Cardiac muscle cell (in vitro differentiated cells and primary cell): ENCODE results near the gene FAM25G. TPM values are rescaled to one million over a fixed set of nuclear protein-coding genes. Genes with fewer than 3 reads are reported as not detected.

Source experiments
- DNase-seq, 2 donors: peaks; one replicate each; pipeline versions ENCODE4 v3.0.0 to v3.0.0-alpha.2; 2010 to 2017; ENCODE audit warnings: low read depth in 1 of 2, low spot score in 1 of 2
- H3K27ac ChIP-seq: fragments of 200-600 bp; sonication (generic); 2 replicates; pipeline ENCODE4 v1.5.1; 2016
- H3K27me3 ChIP-seq: fragments of 200-600 bp; sonication (generic); 2 replicates; pipeline ENCODE4 v1.6.0; 2016; ENCODE audit warnings: control low read depth
- H3K36me3 ChIP-seq: fragments of 200-600 bp; sonication (generic); 2 replicates; pipeline ENCODE4 v1.5.1; 2016; ENCODE audit warnings: control low read depth
- H3K4me1 ChIP-seq: fragments of 200-600 bp; sonication (generic); 2 replicates; pipeline ENCODE4 v1.8.1; 2017; ENCODE audit warnings: low read depth, mild to moderate bottlenecking, mixed run types
- H3K4me3 ChIP-seq: fragments of 200-600 bp; sonication (generic); 2 replicates; pipeline ENCODE4 v1.5.1; 2016; ENCODE audit warnings: mild to moderate bottlenecking
- H3K9me3 ChIP-seq: fragments of 200-600 bp; sonication (generic); 2 replicates; pipeline ENCODE4 v1.5.1; 2017; ENCODE audit warnings: low read depth, mild to moderate bottlenecking, control low read depth
- polyA plus RNA-seq: library from polyadenylated mRNA; unstranded; fragments of >200 nt; fragmentation: Nextera tagmentation; extraction: Ambion mirVana; gene quantifications from 2 replicates; pipeline ENCODE4 v1.2.1, GENCODE V29; 2016
- total RNA-seq: library from RNA; depleted of rRNA; stranded (reverse); fragments of >200 nt; gene quantifications from 2 replicates; pipeline ENCODE4 v1.2.3, GENCODE V29; 2016
- TF ChIP-seq, protein P1 (sequence below): IDR thresholded peaks from 2 replicates; pipeline ENCODE4 v1.5.1; 2012; ENCODE audit warnings: low read depth, mild to moderate bottlenecking, low read length

FAM25G gene
- total and polyA plus RNA-seq, 2 experiments from 2014 or later: not detected

DNA sequence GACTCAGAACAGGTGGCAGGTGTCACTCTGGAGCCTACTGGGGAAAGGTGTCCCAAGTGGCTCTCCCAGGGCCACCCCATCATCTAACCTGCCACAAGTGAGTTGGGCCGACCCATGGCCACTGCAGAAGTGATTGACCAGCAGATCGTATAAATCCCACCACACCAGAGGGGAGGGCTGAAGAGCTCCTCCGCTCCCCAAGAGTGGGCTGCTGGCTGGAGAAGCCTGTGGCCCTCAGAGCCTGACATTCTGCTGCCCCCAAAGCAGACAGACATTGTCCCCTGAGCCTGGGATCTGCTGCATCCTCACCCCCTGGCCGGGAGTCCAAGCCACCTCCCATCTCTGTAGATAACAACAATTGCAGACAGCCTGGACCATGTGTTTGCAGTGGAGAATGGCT, 44.3 kb downstream of the FAM25G start:
- Histone ChIP-seq H3K4me1 (no peaks in the 10 kb centered on the region), H3K9me3 (no peaks in the 10 kb centered on the region), H3K36me3 (no peaks in the 10 kb centered on the region), H3K27me3 (no peaks in the 10 kb centered on the region), H3K4me3 (no peak overlapping the region), H3K27ac (no peak overlapping the region)
- DNase-seq: no peak
- TF ChIP-seq, protein P1, sequence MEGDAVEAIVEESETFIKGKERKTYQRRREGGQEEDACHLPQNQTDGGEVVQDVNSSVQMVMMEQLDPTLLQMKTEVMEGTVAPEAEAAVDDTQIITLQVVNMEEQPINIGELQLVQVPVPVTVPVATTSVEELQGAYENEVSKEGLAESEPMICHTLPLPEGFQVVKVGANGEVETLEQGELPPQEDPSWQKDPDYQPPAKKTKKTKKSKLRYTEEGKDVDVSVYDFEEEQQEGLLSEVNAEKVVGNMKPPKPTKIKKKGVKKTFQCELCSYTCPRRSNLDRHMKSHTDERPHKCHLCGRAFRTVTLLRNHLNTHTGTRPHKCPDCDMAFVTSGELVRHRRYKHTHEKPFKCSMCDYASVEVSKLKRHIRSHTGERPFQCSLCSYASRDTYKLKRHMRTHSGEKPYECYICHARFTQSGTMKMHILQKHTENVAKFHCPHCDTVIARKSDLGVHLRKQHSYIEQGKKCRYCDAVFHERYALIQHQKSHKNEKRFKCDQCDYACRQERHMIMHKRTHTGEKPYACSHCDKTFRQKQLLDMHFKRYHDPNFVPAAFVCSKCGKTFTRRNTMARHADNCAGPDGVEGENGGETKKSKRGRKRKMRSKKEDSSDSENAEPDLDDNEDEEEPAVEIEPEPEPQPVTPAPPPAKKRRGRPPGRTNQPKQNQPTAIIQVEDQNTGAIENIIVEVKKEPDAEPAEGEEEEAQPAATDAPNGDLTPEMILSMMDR: no peak

GRCh38 chr10:47445720-47446119, 45.8 kb downstream of the FAM25G start:
- DNase-seq: no peak
- H3K9me3 ChIP-seq: no peaks in the 10 kb centered on the region
- TF ChIP-seq, protein P1: no peak
- H3K27me3 ChIP-seq: no peaks in the 10 kb centered on the region
- no peaks in the 10 kb centered on the region for H3K36me3 ChIP-seq
- H3K27ac ChIP-seq: no peak overlapping the region
- no peak overlapping the region for H3K4me3 ChIP-seq
- H3K4me1 ChIP-seq: no peaks in the 10 kb centered on the region

GRCh38 chr10:47444047-47444446, 47.5 kb downstream of the FAM25G start:
- Histone ChIP-seq H3K36me3 (no peaks in the 10 kb centered on the region), H3K27ac (no peak overlapping the region), H3K4me1 (no peaks in the 10 kb centered on the region), H3K4me3 (no peak overlapping the region), H3K9me3 (no peaks in the 10 kb centered on the region), H3K27me3 (no peaks in the 10 kb centered on the region)
- DNase-seq: no peak
- TF ChIP-seq, protein P1: no peak

GRCh38 chr10:47443145-47443544, 48.4 kb downstream of the FAM25G start:
- TF ChIP-seq, protein P1: no peak
- no peak for DNase-seq
- Histone ChIP-seq H3K4me3 (no peak overlapping the region), H3K27ac (no peak overlapping the region), H3K9me3 (no peaks in the 10 kb centered on the region), H3K27me3 (no peaks in the 10 kb centered on the region), H3K36me3 (no peaks in the 10 kb centered on the region), H3K4me1 (no peaks in the 10 kb centered on the region)

DNA sequence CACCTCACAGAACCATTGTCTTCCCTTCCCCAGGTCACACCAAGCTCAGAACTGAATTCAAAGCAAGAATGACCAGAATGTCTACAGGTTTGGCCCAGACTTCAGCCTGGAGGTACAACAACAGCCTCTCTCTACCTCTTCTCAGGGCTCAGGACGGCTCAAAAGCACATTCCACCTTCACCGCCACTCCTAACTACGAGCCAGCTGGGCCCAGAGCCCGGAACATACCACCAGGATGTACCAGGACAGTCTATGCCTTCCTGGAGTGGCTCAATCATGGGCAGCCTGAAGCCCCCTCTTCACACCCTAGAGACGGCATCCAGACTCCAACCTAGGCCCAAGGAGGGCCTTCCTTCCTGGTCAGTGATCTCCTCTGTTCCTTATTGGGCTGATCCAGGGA, 49.1 kb downstream of the FAM25G start:
- H3K27ac ChIP-seq: no peak overlapping the region
- no peak for DNase-seq
- H3K27me3 ChIP-seq: no peaks in the 10 kb centered on the region
- H3K9me3 ChIP-seq: no peaks in the 10 kb centered on the region
- no peaks in the 10 kb centered on the region for H3K36me3 ChIP-seq
- TF ChIP-seq, protein P1: no peak
- no peak overlapping the region for H3K4me3 ChIP-seq
- H3K4me1 ChIP-seq: no peaks in the 10 kb centered on the region

DNA sequence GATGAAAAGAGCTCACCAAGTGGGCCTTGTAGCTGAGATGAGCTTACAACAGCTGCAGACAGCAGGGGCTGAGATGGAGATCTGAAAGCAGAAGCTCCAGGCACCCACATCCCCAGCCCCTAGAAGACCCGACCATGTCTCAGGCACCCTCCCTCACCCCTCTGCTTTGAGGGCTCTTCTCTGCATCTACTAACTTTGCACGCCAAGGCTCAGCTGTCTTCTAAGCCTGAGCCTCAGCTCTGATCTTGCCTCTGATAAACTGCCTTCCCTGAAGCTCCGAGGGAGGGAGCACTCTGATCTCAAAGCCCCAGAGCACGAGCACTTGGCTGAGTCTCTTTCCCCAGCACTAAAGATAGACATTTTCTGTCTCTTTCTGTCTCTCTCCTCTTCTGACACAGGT, 49.6 kb downstream of the FAM25G start:
- Histone ChIP-seq H3K27me3 (no peaks in the 10 kb centered on the region), H3K36me3 (no peaks in the 10 kb centered on the region), H3K9me3 (no peaks in the 10 kb centered on the region), H3K4me1 (no peaks in the 10 kb centered on the region), H3K27ac (no peak overlapping the region), H3K4me3 (no peak overlapping the region)
- TF ChIP-seq, protein P1: no peak
- no peak for DNase-seq
